BLaER1 treated with 17β-estradiol and CSF1 and Interleukin-3, amounts not matched to agents 10 nM and 100 nM (cell line): ENCODE measurements around the gene TMEM82.
A peak's percentile ranks its signal among the peaks of the same experiment; 100 is the strongest.

Experiments used
- H3K27ac ChIP-seq, 11 experiments: shearing (Covaris generic); formaldehyde crosslinking; 2 replicates each; pipeline ENCODE4 v1.8.1; 2022
- H3K27me3 ChIP-seq, 11 experiments: shearing (Covaris generic); formaldehyde crosslinking; 2 replicates each; pipeline ENCODE4 v1.8.1; 2022
- H3K36me3 ChIP-seq, 11 experiments: shearing (Covaris generic); formaldehyde crosslinking; 2 replicates each; pipeline ENCODE4 v1.8.1; 2022
- H3K4me1 ChIP-seq, 10 experiments: shearing (Covaris generic); formaldehyde crosslinking; 2 replicates each; pipeline ENCODE4 v1.8.1; 2022
- H3K4me2 ChIP-seq, 11 experiments: shearing (Covaris generic); formaldehyde crosslinking; 2 replicates each; pipeline ENCODE4 v1.8.1; 2022
- H3K4me3 ChIP-seq, 10 experiments: shearing (Covaris generic); formaldehyde crosslinking; 2 replicates each; pipeline ENCODE4 v1.8.1; 2022
- H3K9ac ChIP-seq, 11 experiments: shearing (Covaris generic); formaldehyde crosslinking; 2 replicates each; pipeline ENCODE4 v1.8.1; 2022
- H3K9me3 ChIP-seq, 11 experiments: shearing (Covaris generic); formaldehyde crosslinking; replicated peaks in 1 of 11; 2 replicates each; pipeline ENCODE4 v1.8.1; 2022
- H4K20me1 ChIP-seq, 11 experiments: shearing (Covaris generic); formaldehyde crosslinking; 2 replicates each; pipeline ENCODE4 v1.8.1; 2022
- Cebpa-rat ChIP-seq, 11 experiments: shearing (Covaris generic); IDR thresholded peaks; 2 replicates each; pipeline ENCODE4 v1.8.1; 2022

Gene TMEM82

DNA sequence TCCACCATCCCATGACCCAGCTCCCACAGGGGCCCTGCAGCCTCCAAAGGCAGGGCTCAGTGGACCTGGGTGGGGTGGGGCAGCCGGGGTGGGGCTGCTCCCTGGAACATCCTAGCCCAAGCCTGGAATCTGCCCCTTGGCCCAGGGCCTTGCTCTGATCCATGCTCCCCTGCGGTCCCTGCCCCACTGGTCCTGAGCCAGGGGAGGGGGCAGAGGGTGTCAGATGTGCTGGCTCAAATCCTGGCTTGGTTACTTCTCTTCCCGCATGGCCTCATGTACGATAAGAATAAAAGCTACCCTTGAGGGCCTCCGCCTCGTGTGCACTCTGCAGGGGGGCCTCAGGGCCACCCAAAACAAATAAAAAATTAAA lies 5.4 kb upstream of the TMEM82 start:
- peaks cover 0 to 95% (median 27%) of the 10 kb centered on the region in 11 experiments; a peak in 17 of 22 replicates for H4K20me1 ChIP-seq
- no peaks in the 10 kb centered on the region for H3K9me3 ChIP-seq
- H3K27ac ChIP-seq: no peak overlapping the region
- no peak overlapping the region for H3K4me2 ChIP-seq
- H3K4me1 ChIP-seq: peaks cover 8 to 18% (median 13%) of the 10 kb centered on the region in 10 experiments; a peak in 14 of 20 replicates
- H3K36me3 ChIP-seq: peaks cover 27 to 37% (median 34%) of the 10 kb centered on the region in 11 experiments
- no peak overlapping the region for H3K4me3 ChIP-seq
- TF ChIP-seq Cebpa-rat (IDR thresholded peaks at IDR 0.05): no peak
- H3K9ac ChIP-seq: no peak overlapping the region
- no peaks in the 10 kb centered on the region for H3K27me3 ChIP-seq

DNA sequence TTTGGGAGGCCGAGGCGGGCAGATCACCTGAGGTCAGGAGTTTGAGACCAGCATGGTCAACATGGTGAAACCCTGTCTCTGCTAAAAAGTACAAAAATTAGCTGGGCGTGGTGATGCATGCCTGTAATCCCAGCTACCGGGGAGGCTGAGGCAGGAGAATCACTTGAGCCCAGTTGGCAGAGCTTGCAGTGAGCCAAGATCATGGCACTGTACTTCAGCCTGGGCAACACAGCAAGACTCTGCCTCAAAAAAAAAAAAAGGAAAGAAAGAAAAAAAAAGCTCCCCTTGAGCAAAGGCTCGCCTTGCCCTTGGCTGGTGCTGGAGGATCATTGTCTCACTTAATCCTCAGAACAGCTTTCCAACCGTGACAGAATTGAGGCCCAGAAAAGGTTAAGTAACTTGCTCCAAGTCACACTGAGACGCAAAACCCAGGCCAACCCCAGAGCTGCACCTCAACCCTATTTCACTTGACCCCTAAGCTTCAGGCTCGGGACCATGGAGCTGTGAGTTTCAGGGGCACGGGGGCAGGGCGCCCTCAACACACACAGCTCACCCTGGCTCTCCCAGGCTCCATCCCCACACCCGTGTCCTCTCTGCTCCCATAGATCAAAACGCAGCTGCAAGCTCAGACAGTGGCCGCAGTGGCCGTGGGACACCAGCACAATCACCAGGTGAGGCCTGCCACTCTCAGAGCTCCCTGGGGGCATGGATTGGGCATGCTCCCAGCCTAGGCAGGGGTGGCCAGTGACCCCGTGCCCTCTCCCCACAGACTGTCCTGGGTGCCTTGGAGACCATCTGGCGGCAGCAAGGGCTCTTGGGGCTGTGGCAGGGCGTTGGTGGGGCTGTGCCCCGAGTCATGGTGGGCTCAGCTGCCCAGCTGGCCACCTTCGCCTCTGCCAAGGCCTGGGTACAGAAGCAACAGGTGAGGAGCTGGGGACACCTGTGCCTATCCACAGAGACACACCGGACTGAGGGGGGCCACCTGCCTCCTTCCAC lies 4.7 kb upstream of the TMEM82 start:
- TF ChIP-seq Cebpa-rat (IDR thresholded peaks at IDR 0.05): no peak
- no peaks in the 10 kb centered on the region for H3K9me3 ChIP-seq
- H3K27me3 ChIP-seq: no peaks in the 10 kb centered on the region
- H3K9ac ChIP-seq: peak overlapping the region in 2 of 11 experiments; percentile 5 to 19; a peak in 2 of 22 replicates
- H3K27ac ChIP-seq: no peak overlapping the region; a peak in 1 of 22 replicates
- no peak overlapping the region for H3K4me3 ChIP-seq
- peaks cover 0 to 87% (median 20%) of the 10 kb centered on the region in 11 experiments; a peak in 17 of 22 replicates for H4K20me1 ChIP-seq
- peaks cover 8 to 19% (median 13%) of the 10 kb centered on the region in 10 experiments; a peak in 14 of 20 replicates for H3K4me1 ChIP-seq
- H3K4me2 ChIP-seq: peak overlapping the region in 5 of 11 experiments; percentile 23 to 36 (median 29); a peak in 6 of 22 replicates
- H3K36me3 ChIP-seq: peaks cover 19 to 29% (median 27%) of the 10 kb centered on the region in 11 experiments

DNA sequence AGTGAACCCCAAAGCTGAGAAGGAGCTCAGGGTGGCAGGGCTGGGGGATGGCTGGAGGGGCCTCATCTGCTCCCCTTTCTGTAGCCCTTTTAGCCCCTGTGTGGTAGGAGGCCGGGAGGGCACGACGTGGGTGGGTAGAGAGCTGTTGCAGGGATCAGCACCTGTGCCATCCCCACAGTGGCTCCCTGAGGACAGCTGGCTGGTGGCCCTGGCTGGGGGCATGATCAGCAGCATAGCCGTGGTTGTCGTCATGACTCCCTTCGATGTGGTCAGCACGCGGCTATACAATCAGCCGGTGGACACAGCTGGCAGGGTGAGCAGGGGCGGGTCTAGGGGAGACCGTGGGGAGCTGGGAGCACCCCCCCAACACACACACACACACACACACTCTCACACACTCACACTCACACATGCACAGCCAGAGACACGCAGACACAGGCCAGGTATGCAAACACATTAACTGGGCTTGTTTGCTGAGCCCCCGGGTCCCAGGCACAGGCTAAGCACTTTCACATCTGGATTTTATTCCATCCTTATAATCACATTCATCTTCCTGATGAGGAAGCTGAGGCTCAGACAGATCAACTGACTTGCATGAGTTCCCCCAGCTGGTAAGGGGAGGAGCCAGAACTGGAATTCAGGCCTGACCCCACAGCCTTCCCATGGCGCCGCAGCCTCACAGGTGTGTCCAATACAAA lies 3.7 kb upstream of the TMEM82 start:
- H3K4me1 ChIP-seq: peaks cover 8 to 28% (median 19%) of the 10 kb centered on the region in 10 experiments; a peak in 16 of 20 replicates
- peaks cover 10 to 20% (median 18%) of the 10 kb centered on the region in 11 experiments; a peak in 21 of 22 replicates for H3K36me3 ChIP-seq
- no peaks in the 10 kb centered on the region for H3K9me3 ChIP-seq
- no peak overlapping the region for H3K27ac ChIP-seq
- no peak overlapping the region for H3K4me3 ChIP-seq
- H3K27me3 ChIP-seq: no peaks in the 10 kb centered on the region
- H3K4me2 ChIP-seq: peak overlapping the region in 5 of 11 experiments; percentile 23 to 36 (median 29); a peak in 6 of 22 replicates
- no peak for TF ChIP-seq Cebpa-rat (IDR thresholded peaks at IDR 0.05)
- H4K20me1 ChIP-seq: peaks cover 0 to 78% (median 13%) of the 10 kb centered on the region in 11 experiments; a peak in 16 of 22 replicates
- H3K9ac ChIP-seq: peak overlapping the region in 3 of 11 experiments; percentile 5 to 26 (median 19); a peak in 2 of 22 replicates

DNA sequence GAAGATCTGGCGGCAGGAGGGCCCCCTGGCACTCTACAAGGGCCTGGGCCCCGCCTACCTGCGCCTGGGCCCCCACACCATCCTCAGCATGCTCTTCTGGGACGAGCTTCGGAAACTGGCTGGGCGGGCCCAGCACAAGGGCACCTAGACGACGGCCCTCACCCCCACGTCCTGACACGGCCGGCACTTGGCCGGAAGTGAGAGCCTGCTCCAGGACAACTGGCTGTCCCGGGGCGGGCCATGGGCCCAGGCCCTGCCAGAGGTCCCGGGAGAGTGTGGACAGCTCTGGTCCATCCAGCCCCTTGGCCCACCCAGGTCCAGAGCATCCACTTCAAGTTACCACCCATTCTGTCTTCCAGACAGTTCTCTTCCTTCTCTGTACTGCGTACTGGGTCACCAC lies 3.0 kb upstream of the TMEM82 start:
- no peak overlapping the region for H3K9ac ChIP-seq
- H3K36me3 ChIP-seq: peaks cover 5 to 13% (median 11%) of the 10 kb centered on the region in 11 experiments; a peak in 20 of 22 replicates
- H4K20me1 ChIP-seq: peaks cover 0 to 71% (median 6%) of the 10 kb centered on the region in 11 experiments; a peak in 15 of 22 replicates
- no peaks in the 10 kb centered on the region for H3K27me3 ChIP-seq
- peaks cover 8 to 35% (median 25%) of the 10 kb centered on the region in 10 experiments; a peak in 16 of 20 replicates for H3K4me1 ChIP-seq
- no peak overlapping the region for H3K4me3 ChIP-seq
- H3K4me2 ChIP-seq: no peak overlapping the region
- no peak overlapping the region for H3K27ac ChIP-seq
- no peaks in the 10 kb centered on the region for H3K9me3 ChIP-seq
- no peak for TF ChIP-seq Cebpa-rat (IDR thresholded peaks at IDR 0.05)

DNA sequence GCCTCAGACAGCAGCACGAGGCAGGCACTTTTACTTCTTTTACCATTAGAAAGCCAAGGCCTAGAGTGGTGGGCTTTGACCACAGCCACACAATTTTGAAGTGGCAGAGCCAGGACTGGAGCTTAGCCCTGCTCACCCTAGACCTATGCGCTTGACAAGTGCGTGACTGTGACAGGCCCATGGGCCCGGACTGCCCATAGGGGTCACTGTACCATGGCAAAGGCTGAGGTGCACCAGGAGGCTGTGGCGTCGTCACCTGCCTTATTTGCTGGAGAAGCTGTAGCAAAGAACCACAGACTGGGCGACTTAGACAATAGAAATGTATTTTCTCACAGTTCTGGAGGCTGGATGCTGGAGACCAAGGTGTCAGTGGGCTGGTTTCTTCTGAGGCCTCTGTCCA lies 2.6 kb upstream of the TMEM82 start:
- H3K9me3 ChIP-seq: no peaks in the 10 kb centered on the region
- no peak overlapping the region for H3K9ac ChIP-seq

DNA sequence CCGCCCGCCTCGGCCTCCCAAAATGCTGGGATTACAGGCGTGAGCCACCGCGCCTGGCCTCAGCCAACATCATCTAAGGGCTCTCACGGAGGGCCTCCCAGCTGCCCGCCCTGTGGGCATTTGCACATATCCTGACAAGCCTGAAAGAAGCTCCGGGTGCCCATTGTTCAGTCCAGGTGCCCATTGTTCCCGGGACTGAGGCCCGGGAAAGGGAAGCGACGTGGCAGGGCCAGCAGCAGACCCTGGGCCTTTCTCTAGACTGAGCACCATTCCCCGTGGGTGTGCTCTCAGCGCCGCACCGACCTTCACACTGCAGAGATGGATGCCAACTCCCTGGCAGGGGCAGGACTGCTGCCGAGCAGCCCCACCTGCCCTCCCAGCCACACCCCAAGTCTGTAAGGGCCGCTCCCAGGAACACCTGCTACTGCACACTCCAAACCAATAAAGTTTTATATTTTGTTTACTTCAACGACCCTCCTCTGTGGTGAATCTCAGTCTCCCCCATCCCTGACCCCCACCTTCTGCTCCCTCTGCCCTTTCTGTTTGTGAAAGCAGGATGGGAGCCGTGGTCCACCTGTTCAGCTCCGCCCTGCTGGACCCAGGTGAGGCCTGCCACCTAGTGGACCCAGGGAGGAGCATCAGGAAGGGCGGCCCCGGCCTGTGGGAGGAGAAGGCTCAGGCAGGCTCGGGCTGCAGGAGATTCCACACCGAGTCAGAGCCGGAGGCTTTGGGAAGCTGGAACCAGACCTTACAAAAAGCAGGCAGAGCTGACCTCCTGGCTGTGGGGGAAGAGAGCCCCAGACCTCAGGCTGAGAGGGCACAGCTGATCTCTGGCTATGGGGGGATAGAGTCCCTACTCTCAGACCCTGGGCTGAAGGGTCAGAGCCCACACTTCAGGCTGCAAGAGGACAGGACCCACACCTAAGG lies 1.1 kb upstream of the TMEM82 start:
- Histone ChIP-seq H3K36me3 (no peaks in the 10 kb centered on the region; a peak in 1 of 22 replicates), H3K9ac (no peak overlapping the region), H3K4me3 (no peak overlapping the region), H3K4me1 (peaks cover 0 to 31% (median 26%) of the 10 kb centered on the region in 10 experiments; a peak in 13 of 20 replicates), H4K20me1 (peaks cover 0 to 53% (median 4%) of the 10 kb centered on the region in 11 experiments; a peak in 8 of 22 replicates), H3K9me3 (no peaks in the 10 kb centered on the region), H3K27me3 (no peaks in the 10 kb centered on the region), H3K27ac (no peak overlapping the region), H3K4me2 (no peak overlapping the region)
- no peak for TF ChIP-seq Cebpa-rat (IDR thresholded peaks at IDR 0.05)

More for the DNA sequence above, 2.6 kb upstream of the TMEM82 start:
- peaks cover 0 to 66% (median 5%) of the 10 kb centered on the region in 11 experiments; a peak in 13 of 22 replicates for H4K20me1 ChIP-seq
- peaks cover 8 to 36% (median 26%) of the 10 kb centered on the region in 10 experiments; a peak in 15 of 20 replicates for H3K4me1 ChIP-seq
- H3K27me3 ChIP-seq: no peaks in the 10 kb centered on the region
- TF ChIP-seq Cebpa-rat (IDR thresholded peaks at IDR 0.05): no peak
- H3K4me2 ChIP-seq: no peak overlapping the region
- H3K27ac ChIP-seq: no peak overlapping the region
- no peak overlapping the region for H3K4me3 ChIP-seq
- H3K36me3 ChIP-seq: peaks cover 2 to 8% (median 6%) of the 10 kb centered on the region in 11 experiments; a peak in 19 of 22 replicates

DNA sequence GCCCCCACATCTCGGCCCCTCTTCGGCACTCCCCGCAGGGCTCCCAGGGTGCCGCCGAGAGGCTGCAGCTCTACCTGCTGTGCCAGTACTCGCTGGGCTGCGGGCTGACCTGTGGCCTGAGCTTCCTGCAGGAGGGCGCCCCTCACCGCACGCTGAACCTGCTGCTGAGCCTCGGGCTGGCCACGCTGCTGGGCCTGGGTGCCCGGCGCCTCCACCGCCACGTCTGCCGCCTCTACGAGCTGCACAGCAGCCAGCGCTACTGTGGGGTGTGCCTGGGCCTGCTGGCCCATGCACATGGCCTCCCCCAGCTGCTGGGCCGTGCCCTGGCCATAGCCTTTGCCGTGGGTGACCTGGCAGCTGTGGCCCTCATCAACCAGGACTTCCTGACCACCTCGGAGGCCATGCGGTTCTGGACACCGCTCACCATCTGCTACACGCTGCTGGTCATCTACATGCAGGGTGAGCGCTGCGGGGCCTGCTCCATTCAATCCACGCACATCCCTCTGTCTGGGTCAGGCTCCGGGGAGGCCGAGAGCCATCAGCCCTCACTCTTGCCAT lies 1.9 kb downstream of the TMEM82 start:
- Histone ChIP-seq H3K9me3 (no peaks in the 10 kb centered on the region), H3K4me2 (peak overlapping the region in 7 of 11 experiments; percentile 8 to 57 (median 31); a peak in 10 of 22 replicates), H3K27me3 (no peaks in the 10 kb centered on the region), H3K4me1 (peaks cover 0 to 17% (median 15%) of the 10 kb centered on the region in 10 experiments; a peak in 12 of 20 replicates), H4K20me1 (peaks cover 0 to 25% (median 0%) of the 10 kb centered on the region in 11 experiments; a peak in 7 of 22 replicates), H3K27ac (no peak overlapping the region), H3K4me3 (no peak overlapping the region), H3K9ac (no peak overlapping the region; a peak in 1 of 22 replicates), H3K36me3 (no peaks in the 10 kb centered on the region; a peak in 1 of 22 replicates)
- TF ChIP-seq Cebpa-rat (IDR thresholded peaks at IDR 0.05): no peak
